Mesothelial cell of epicardium (in vitro differentiated cells): ENCODE measurements around the gene NF1. TPM values are rescaled to one million over a fixed set of nuclear protein-coding genes. Genes with fewer than 3 reads are reported as not detected.

ENCODE experiments used
- DNase-seq, 2 experiments: peaks; one replicate each; pipeline ENCODE4 v3.0.0; 2021; ENCODE audit warnings: low spot score in 2 of 2; ENCODE audit not compliant: unreplicated experiment in 2 of 2
- H3K27ac Mint-ChIP-seq: 2 replicates; pipeline ENCODE4 v1.8.0; 2021; ENCODE audit warnings: mixed read lengths
- H3K27me3 Mint-ChIP-seq: 2 replicates; pipeline ENCODE4 v1.8.0; 2021; ENCODE audit warnings: low read depth, mixed read lengths
- H3K36me3 Mint-ChIP-seq: 2 replicates; pipeline ENCODE4 v1.8.0; 2021; ENCODE audit warnings: mixed read lengths
- H3K4me1 Mint-ChIP-seq: 2 replicates; pipeline ENCODE4 v1.8.0; 2021; ENCODE audit warnings: mixed read lengths
- H3K4me3 Mint-ChIP-seq: 2 replicates; pipeline ENCODE4 v1.8.0; 2021; ENCODE audit warnings: mild to moderate bottlenecking, moderate library complexity, mixed read lengths
- H3K9me3 Mint-ChIP-seq: 2 replicates; pipeline ENCODE4 v1.8.0; 2021; ENCODE audit warnings: mixed read lengths
- total RNA-seq: library from RNA; stranded (reverse); gene quantifications from 3 replicates; pipeline ENCODE4 v1.2.1, GENCODE V29; 2021
- TF ChIP-seq, protein P1 (sequence below): fragments of 200-600 bp; sonication (generic); IDR thresholded peaks from one replicate; pipeline ENCODE4 v1.5.0; 2021; ENCODE audit warnings: antibody characterized with exemption; ENCODE audit not compliant: unreplicated experiment

Gene NF1
- total RNA-seq, 1 donor from 2014 or later: 104 TPM

DNA sequence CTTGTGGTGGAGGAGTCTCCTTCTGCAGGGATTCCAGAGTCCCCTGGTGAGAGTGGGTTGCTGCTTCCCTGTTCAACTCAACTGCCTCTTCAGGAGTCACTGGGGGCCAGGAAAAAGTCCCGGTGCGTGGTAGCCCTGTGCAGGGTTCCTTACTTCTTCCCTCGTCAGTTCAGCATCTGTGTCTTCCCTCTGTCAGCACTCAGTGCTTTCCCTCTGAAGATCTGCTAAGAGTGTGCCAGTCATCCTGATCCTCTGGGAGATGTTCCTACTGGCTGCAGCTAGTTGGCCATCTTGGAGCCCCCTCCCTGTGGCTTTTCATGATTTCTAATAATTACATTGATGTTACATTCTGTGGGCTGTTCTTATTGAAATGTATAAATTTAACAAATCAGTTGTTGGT, 36.5 kb downstream of the NF1 start:
- DNase-seq: no peak
- Mint-ChIP-seq H3K27me3 (no peaks in the 10 kb centered on the region), H3K27ac (peak overlapping the region; percentile 51), H3K36me3 (peaks cover 32% of the 10 kb centered on the region), H3K9me3 (peaks cover 9% of the 10 kb centered on the region), H3K4me3 (no peak overlapping the region), H3K4me1 (peaks cover 2% of the 10 kb centered on the region)
- TF ChIP-seq, protein P1, sequence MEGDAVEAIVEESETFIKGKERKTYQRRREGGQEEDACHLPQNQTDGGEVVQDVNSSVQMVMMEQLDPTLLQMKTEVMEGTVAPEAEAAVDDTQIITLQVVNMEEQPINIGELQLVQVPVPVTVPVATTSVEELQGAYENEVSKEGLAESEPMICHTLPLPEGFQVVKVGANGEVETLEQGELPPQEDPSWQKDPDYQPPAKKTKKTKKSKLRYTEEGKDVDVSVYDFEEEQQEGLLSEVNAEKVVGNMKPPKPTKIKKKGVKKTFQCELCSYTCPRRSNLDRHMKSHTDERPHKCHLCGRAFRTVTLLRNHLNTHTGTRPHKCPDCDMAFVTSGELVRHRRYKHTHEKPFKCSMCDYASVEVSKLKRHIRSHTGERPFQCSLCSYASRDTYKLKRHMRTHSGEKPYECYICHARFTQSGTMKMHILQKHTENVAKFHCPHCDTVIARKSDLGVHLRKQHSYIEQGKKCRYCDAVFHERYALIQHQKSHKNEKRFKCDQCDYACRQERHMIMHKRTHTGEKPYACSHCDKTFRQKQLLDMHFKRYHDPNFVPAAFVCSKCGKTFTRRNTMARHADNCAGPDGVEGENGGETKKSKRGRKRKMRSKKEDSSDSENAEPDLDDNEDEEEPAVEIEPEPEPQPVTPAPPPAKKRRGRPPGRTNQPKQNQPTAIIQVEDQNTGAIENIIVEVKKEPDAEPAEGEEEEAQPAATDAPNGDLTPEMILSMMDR: no peak

DNA sequence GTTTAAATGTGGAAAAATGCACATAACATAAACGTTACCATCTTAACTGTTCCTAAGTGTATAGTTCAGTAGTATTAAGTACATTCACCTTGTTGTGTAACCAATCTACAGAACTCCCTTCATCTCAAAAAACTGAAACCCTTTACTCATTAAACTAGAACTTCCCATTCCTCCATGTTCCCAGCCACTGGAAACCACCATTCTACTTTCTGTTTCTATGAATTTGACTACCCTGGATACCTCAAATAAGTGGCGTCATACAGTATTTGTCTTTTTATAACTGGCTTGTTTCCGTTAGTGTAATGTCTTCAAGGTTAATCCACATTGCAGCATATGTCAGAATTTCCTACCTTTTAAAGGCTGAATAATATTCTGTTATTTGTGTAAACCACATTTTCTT, 38.2 kb downstream of the NF1 start:
- Mint-ChIP-seq H3K9me3 (peaks cover 22% of the 10 kb centered on the region), H3K4me1 (peaks cover 2% of the 10 kb centered on the region), H3K27me3 (no peaks in the 10 kb centered on the region), H3K4me3 (no peak overlapping the region), H3K36me3 (peaks cover 48% of the 10 kb centered on the region), H3K27ac (no peak overlapping the region)
- no peak for DNase-seq
- TF ChIP-seq, protein P1: no peak

DNA sequence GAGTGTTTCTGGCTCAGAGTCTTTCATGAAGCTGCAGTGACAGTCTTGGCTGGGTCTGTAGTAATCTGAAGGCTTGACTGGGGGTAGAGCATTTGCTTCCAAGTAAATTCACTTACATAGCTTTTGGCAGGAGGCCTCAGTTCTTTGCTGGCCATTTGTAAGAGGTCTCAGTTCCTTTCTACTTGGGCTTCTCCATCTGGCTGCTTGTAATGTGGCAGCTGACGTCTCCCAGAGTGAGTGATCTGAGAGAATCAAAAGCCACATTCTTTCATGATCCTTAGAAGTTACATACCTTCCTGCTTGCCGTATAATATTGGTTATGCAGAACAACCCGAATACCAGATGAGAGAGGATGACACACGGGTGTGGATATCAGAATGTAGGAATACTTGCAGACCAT, 39.8 kb downstream of the NF1 start:
- TF ChIP-seq, protein P1: no peak
- no peak overlapping the region for H3K27ac Mint-ChIP-seq
- H3K36me3 Mint-ChIP-seq: peaks cover 48% of the 10 kb centered on the region
- H3K9me3 Mint-ChIP-seq: peaks cover 22% of the 10 kb centered on the region
- H3K27me3 Mint-ChIP-seq: no peaks in the 10 kb centered on the region
- peaks cover 4% of the 10 kb centered on the region for H3K4me1 Mint-ChIP-seq
- H3K4me3 Mint-ChIP-seq: no peak overlapping the region
- DNase-seq: no peak

DNA sequence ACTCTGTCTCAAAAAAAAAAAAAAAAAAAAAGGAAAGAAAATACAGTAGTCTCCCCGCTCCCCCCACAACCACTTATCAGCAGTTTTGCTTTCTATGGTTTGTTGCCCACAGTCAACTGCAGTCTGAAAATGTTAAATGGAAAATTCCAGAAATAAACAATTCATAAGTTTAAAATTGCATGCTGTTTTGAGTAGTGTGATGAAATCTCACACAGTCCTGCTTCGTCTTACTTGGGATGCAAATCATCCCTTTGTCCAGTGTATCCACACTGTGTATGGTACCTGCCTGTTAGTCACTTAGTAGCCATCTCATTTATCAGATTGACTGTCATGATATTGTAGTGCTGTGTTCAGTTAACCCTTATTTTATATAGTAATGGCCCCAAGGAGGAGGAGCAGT, 41.5 kb downstream of the NF1 start:
- no peak for DNase-seq
- TF ChIP-seq, protein P1: no peak
- H3K36me3 Mint-ChIP-seq: peaks cover 45% of the 10 kb centered on the region
- no peak overlapping the region for H3K4me3 Mint-ChIP-seq
- no peak overlapping the region for H3K27ac Mint-ChIP-seq
- peaks cover 4% of the 10 kb centered on the region for H3K4me1 Mint-ChIP-seq
- H3K9me3 Mint-ChIP-seq: peaks cover 22% of the 10 kb centered on the region
- H3K27me3 Mint-ChIP-seq: no peaks in the 10 kb centered on the region

DNA sequence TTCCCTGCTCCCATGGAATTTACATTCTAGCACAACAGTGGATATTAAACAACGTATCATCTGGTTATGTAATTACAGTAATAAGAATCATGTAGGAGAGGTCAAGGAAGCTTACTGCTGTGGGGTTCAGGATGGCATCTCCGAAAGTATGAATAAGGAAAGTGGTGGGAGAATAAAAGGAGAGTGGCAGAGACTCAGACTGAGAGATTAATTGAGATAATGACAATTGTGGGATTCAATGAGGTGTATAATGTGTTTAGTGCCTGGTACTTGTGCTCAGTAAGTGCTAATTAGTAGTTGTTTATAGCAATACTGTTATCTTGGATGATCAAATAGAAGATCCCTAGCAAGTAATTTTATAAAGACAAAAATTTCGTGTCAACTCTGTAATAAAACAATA, 45.3 kb downstream of the NF1 start:
- peaks cover 14% of the 10 kb centered on the region for H3K4me1 Mint-ChIP-seq
- peaks cover 36% of the 10 kb centered on the region for H3K36me3 Mint-ChIP-seq

More for the DNA sequence above, 45.3 kb downstream of the NF1 start:
- H3K4me3 Mint-ChIP-seq: no peak overlapping the region
- H3K27ac Mint-ChIP-seq: no peak overlapping the region
- TF ChIP-seq, protein P1: no peak
- H3K27me3 Mint-ChIP-seq: no peaks in the 10 kb centered on the region
- H3K9me3 Mint-ChIP-seq: peaks cover 20% of the 10 kb centered on the region
- DNase-seq: no peak
